Stimulated activated CD4-positive, alpha-beta T cell treated with anti-CD3 and anti-CD28 coated beads, Interleukin-12 subunit alpha, Interleukin-12 subunit beta, amount 100 ng/mL, for 48 hours (primary cell): Measurements from ENCODE around the gene KRT77.
"Not testable (repeated sequence)": the region's sequence is repeated elsewhere in the genome, so short reads cannot be mapped to it uniquely, and the experiment has no call there.

ENCODE experiments used
- DNase-seq, 3 donors: peaks; one replicate each; pipeline ENCODE4 v3.0.0-alpha.2; 2020; ENCODE audit warnings: low read depth in 2 of 3, low spot score in 1 of 3

KRT77 gene

GRCh38 chr12:52724384-52724783 is 21.1 kb upstream of the KRT77 start:
- DNase-seq = no peak

- DNase-seq = no peak
Observed at GRCh38 chr12:52722680-52723079, 19.4 kb upstream of the KRT77 start.

- DNase-seq = no peak
Observed at GRCh38 chr12:52721838-52722470, 18.6 kb upstream of the KRT77 start.

GRCh38 chr12:52720365-52720886 is 17.1 kb upstream of the KRT77 start:
- no peak for DNase-seq

- no peak for DNase-seq
Observed at GRCh38 chr12:52716061-52716460, 12.7 kb upstream of the KRT77 start.

GRCh38 chr12:52715416-52715815 is 12.1 kb upstream of the KRT77 start:
- DNase-seq = no peak

- no peak for DNase-seq
Observed at GRCh38 chr12:52714887-52715281, 11.6 kb upstream of the KRT77 start.

- DNase-seq = peak in 2 of 3 donors; percentile 4 to 5
Observed at GRCh38 chr12:52713960-52714886, 10.9 kb upstream of the KRT77 start.

GRCh38 chr12:52712122-52712521 is 8.8 kb upstream of the KRT77 start:
- not testable (repeated sequence) for DNase-seq

GRCh38 chr12:52710730-52711129 is 7.4 kb upstream of the KRT77 start:
- DNase-seq = no peak

GRCh38 chr12:52708010-52708409 is 4.7 kb upstream of the KRT77 start:
- no peak for DNase-seq

- DNase-seq = no peak
Observed at GRCh38 chr12:52704464-52704863, 1.1 kb upstream of the KRT77 start.

GRCh38 chr12:52703878-52704277 is 554 bp upstream of the KRT77 start:
- no peak for DNase-seq

GRCh38 chr12:52702338-52702737 is 986 bp downstream of the KRT77 start:
- DNase-seq = no peak

GRCh38 chr12:52701281-52701680 is 2.0 kb downstream of the KRT77 start:
- DNase-seq = no peak

- no peak for DNase-seq
Observed at GRCh38 chr12:52699960-52700359, 3.4 kb downstream of the KRT77 start.

GRCh38 chr12:52699373-52699772 is 4.0 kb downstream of the KRT77 start:
- DNase-seq = no peak

- no peak for DNase-seq
Observed at GRCh38 chr12:52698651-52699340, 4.5 kb downstream of the KRT77 start.

GRCh38 chr12:52697058-52697582 is 6.2 kb downstream of the KRT77 start:
- no peak for DNase-seq

- no peak for DNase-seq
Observed at GRCh38 chr12:52696588-52696987, 6.7 kb downstream of the KRT77 start.

GRCh38 chr12:52695039-52695438 is 8.3 kb downstream of the KRT77 start:
- DNase-seq = no peak
